G401 (cell line): Measurements from ENCODE around the gene RAMP1. TPM values are rescaled to one million over a fixed set of nuclear protein-coding genes. Genes with fewer than 3 reads are reported as not detected.
A peak's percentile ranks its signal among the peaks of the same experiment; 100 is the strongest.

Experiments
- DNase-seq: peaks from one replicate; pipeline ENCODE4 v3.0.0-alpha.2; 2015; ENCODE audit warnings: low spot score
- in situ Hi-C: cut with HindIII; loops from 2 replicates; pipeline ENCODE4 v1.10.0; 2016; ENCODE audit warnings: low sequenced_read_pairs, mixed read lengths
- total RNA-seq: library from RNA; depleted of rRNA; stranded (reverse); fragments of >200 nt; shearing (Covaris generic); gene quantifications from 2 replicates; pipeline ENCODE4 v1.2.3, GENCODE V29; 2014

Gene RAMP1
- total RNA-seq, 1 experiment from 2014 or later, result not detected

GRCh38 chr2:237874585-237875161 is 15.2 kb downstream of the RAMP1 start:
- DNase-seq, result no peak
- in situ Hi-C loops, result no loop called here

DNA sequence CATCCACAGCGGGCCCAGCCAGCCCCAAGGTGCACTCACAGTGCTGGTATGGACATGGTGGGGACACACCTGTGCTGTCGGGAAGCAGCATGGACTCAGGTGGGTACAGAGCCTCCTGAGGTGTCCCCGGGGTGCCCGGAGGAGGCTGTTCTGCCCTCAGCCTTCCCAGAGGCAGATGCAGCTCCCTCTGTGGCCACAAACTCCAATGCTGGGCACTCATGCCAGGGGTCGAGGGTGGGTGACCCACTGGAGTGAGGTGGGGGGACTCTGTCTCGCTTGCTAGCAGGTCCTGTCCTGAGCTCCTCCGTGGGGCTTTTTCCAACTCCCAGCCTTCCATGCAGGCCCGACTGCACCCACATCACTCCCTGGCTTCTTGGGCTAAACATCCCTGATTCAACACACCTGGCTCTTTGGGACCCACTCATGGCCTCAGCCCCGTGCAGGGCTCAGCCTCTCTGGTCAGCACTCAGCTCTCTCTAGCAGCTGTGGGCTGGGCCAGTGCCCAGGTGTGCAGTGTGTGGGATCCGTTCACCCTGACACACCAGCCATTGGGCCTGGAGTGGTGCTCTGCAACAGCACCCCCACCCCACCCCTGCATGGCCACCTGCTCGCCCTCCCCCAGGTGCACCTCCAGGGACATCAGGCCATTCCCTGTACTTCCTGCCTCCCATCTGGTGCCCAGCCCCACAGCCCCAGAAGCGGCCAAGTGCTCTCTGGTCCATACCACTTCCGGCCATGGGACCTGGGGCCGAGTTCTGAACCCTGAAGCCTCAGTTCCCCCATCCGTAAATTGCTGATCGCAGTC is 16.0 kb downstream of the RAMP1 start:
- DNase-seq, result no peak
- in situ Hi-C loops, result no loop called here

- DNase-seq, result no peak
- in situ Hi-C loops, result no loop called here
Measured at GRCh38 chr2:237876061-237876526, 16.7 kb downstream of the RAMP1 start.

DNA sequence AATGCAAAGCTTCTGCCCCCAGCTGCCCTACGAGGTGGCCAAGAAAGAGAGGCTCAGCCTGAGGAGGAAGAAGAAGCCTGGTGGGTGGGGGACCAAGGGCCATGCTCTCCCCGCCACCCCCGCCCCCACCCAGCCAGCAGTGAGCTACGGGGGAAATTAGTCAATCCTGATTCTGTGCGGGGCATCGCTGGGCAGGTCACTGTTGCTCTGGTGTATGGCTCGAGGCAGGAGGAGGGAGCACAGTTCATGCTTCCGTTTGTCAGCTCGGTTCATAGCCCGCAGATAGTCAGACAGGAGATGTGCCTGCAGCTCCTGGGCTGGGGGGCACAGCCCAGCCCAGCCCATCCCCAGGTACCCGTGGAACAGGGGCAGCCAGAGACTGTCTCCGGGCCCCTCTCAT is 17.1 kb downstream of the RAMP1 start:
- in situ Hi-C loops, result no loop called here

DNA sequence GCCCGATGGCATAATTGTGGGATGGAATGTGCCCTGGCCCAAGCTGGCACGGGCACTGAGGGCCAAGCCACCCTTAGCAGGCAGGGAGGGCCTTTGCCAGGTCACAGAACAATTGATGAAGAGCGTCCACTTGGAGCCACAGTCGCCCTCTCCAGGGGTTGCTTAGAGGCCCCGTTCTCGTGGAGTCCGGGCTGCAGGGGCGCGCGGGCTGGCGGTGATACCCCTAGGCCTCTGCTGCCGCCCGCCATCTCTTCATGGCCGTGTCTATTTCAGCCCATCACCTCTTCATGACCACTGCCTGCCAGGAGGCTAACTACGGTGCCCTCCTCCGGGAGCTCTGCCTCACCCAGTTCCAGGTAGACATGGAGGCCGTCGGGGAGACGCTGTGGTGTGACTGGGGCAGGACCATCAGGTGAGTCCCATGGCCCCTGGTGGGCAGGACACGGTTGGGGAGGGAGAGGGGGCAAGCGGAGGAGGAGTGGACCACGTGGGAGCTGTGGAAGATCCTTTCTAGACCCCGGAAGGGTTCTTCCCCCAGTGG is 17.6 kb downstream of the RAMP1 start:
- in situ Hi-C loops, result no loop called here
- DNase-seq, result no peak

More for the DNA sequence above, 17.1 kb downstream of the RAMP1 start:
- no peak for DNase-seq

GRCh38 chr2:237877576-237878307 is 18.3 kb downstream of the RAMP1 start:
- in situ Hi-C loops, result no loop called here
- DNase-seq, result no peak

- in situ Hi-C loops, result no loop called here
- DNase-seq, result no peak
Measured at GRCh38 chr2:237878321-237879057, 19.1 kb downstream of the RAMP1 start.

GRCh38 chr2:237879058-237879430 is 19.6 kb downstream of the RAMP1 start:
- peak; percentile 36 for DNase-seq
- in situ Hi-C loops, result no loop called here

- in situ Hi-C loops, result no loop called here
- DNase-seq, result no peak
Measured at GRCh38 chr2:237879991-237880560, 20.7 kb downstream of the RAMP1 start.

- in situ Hi-C loops, result no loop called here
- peak; percentile 26 for DNase-seq
Measured at GRCh38 chr2:237882510-237883481, 23.4 kb downstream of the RAMP1 start.

GRCh38 chr2:237883951-237884446 is 24.6 kb downstream of the RAMP1 start:
- DNase-seq, result no peak
- in situ Hi-C loops, result no loop called here

GRCh38 chr2:237884681-237885080 is 25.3 kb downstream of the RAMP1 start:
- in situ Hi-C loops, result no loop called here
- no peak for DNase-seq

DNA sequence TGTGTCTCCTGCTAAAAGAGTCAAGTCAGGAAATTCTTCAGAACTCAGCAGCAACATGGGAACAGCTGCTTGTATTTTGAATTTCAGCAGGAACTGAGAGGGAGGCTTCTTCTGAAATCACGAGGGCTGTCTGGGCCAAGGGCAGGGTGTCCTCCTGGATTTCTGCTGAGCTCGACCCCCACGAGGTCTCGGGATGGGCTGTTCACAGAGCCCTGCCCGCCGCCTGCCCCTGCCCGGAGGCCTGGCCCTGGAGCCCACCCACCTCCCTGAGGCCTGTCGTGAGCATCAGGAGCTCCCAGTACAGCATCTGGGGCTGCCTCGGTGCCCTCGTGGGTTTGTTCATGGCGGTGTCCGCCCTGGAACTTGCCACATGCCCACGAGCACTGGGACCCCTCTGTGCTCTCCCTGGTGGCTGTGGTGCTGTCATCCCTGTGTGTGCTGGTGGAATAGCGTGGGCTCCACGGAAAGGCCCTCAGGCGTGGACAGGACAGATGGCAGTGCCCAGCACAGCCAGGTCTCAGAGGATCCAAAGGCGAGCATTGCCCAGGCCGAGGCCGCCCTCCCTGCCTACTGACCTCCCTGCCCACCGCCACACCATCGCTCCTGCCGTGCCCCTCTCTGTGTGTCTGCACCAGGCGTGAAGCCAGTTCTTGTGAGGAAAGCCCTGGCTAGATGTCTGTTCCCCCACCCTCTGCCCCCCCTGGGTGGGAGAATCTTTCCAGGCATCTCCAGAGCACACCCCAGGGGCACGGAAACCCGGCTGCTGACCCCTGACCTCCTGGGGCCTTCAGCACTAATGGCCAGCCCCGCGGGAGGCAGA is 25.9 kb downstream of the RAMP1 start:
- no peak for DNase-seq
- in situ Hi-C loops, result no loop called here

DNA sequence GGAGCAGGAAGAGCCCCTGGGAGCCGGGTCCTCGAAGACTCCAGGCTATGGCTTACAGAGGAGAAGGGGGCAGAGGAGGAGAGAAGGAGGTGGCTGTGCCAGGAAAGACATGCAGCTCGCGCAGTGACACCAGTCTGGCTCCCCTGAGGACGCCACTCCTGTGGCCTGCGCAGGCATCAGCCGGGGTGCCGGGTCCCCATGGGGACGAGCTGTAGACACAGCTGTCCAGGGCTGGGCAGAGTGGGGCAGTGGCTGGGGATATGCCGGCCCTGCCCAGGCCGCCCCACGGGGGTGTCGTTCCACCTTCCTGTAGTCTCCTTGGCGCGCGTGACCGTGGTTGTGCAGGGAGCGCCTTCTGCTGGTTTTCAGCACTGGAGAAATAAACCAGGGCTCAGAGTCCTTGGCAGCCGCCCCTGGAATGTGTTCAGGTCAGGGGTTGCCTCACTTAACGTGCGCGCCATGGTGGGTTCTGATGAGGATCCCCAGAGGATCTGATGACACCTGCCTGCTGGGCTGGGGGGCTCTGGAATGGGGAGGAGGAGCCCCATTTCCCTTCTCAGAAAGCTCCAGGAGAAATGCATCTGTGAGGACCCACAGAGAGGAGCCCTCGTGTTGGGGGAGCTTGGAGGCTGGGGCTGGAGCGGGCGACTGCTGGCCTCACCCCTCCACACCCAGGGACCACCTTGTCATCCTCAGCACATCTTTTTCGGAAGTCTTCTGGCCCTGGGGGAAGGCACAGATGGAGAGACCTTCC is 26.7 kb downstream of the RAMP1 start:
- DNase-seq, result peak; percentile 43

GRCh38 chr2:237886685-237887481 is 27.5 kb downstream of the RAMP1 start:
- peak; percentile 42 for DNase-seq
- in situ Hi-C loops, result no loop called here

More for the DNA sequence above, 26.7 kb downstream of the RAMP1 start:
- in situ Hi-C loops, result no loop called here
